ENCODE measurements around the gene B4GALT7.
A peak's percentile ranks its signal among the peaks of the same experiment; 100 is the strongest.
"Not testable (repeated sequence)": the region's sequence is repeated elsewhere in the genome, so short reads cannot be mapped to it uniquely, and the experiment has no call there.

The B4GALT7 gene

GRCh38 chr5:177599731-177600507 is at the start of gene B4GALT7:
TSS of gene B4GALT7 (plus strand) at chr5:177600132. CDS start at chr5:177600211, 79 bp downstream.
- DNase-seq: peak; percentile 62

- DNase-seq: no peak
Measured at GRCh38 chr5:177552839-177553455, 47.0 kb upstream of the B4GALT7 start.

- no peak for DNase-seq
Measured at GRCh38 chr5:177553671-177554429, 46.1 kb upstream of the B4GALT7 start.

- DNase-seq: peak; percentile 86
Measured at GRCh38 chr5:177554474-177555111, 45.3 kb upstream of the B4GALT7 start, which contains the start of gene FAM193B. TSS of gene FAM193B (minus strand) at chr5:177554563. CDS start at chr5:177554458, 105 bp downstream.

- no peak for DNase-seq
Measured at GRCh38 chr5:177555228-177555627, 44.7 kb upstream of the B4GALT7 start.

GRCh38 chr5:177555665-177556064 is 44.3 kb upstream of the B4GALT7 start:
- no peak for DNase-seq

GRCh38 chr5:177557041-177557647 is 42.8 kb upstream of the B4GALT7 start:
- no peak for DNase-seq

GRCh38 chr5:177557796-177558195 is 42.1 kb upstream of the B4GALT7 start:
- DNase-seq: no peak

- not testable (repeated sequence) for DNase-seq
Measured at GRCh38 chr5:177559446-177559941, 40.4 kb upstream of the B4GALT7 start.

GRCh38 chr5:177565046-177565445 is 34.9 kb upstream of the B4GALT7 start:
- no peak for DNase-seq

GRCh38 chr5:177568326-177568725 is 31.6 kb upstream of the B4GALT7 start:
- no peak for DNase-seq

GRCh38 chr5:177569894-177570293 is 30.0 kb upstream of the B4GALT7 start:
- no peak for DNase-seq

- DNase-seq: no peak
Measured at GRCh38 chr5:177575488-177575887, 24.4 kb upstream of the B4GALT7 start.

GRCh38 chr5:177576169-177576568 is 23.8 kb upstream of the B4GALT7 start:
- no peak for DNase-seq

GRCh38 chr5:177578316-177578715 is 21.6 kb upstream of the B4GALT7 start:
- DNase-seq: no peak

- DNase-seq: no peak
Measured at GRCh38 chr5:177588413-177588909, 11.5 kb upstream of the B4GALT7 start.

GRCh38 chr5:177590406-177590805 is 9.5 kb upstream of the B4GALT7 start:
- DNase-seq: no peak

- DNase-seq: no peak
Measured at GRCh38 chr5:177591690-177592009, 8.3 kb upstream of the B4GALT7 start.

- peak; percentile 52 for DNase-seq
Measured at GRCh38 chr5:177592010-177592834, 7.7 kb upstream of the B4GALT7 start, which contains the start of gene TMED9. TSS of gene TMED9 (plus strand) at chr5:177592203. CDS start at chr5:177592215, 12 bp downstream.

GRCh38 chr5:177592905-177593304 is 7.0 kb upstream of the B4GALT7 start:
- DNase-seq: no peak

- no peak for DNase-seq
Measured at GRCh38 chr5:177593511-177593910, 6.4 kb upstream of the B4GALT7 start.

Measured in amniotic stem cell (primary cell).